Osteocyte (in vitro differentiated cells): ENCODE measurements around the gene OSBPL7. TPM values are rescaled to one million over a fixed set of nuclear protein-coding genes. Genes with fewer than 3 reads are reported as not detected.

ENCODE experiments used
- DNase-seq: peaks from one replicate; pipeline ENCODE4 v3.0.0; 2021; ENCODE audit warnings: mixed read lengths; ENCODE audit not compliant: unreplicated experiment; ENCODE audit errors: extremely low spot score
- H3K27ac Mint-ChIP-seq: one replicate; pipeline ENCODE4 v1.8.0; 2021; ENCODE audit warnings: mild to moderate bottlenecking, mixed read lengths; ENCODE audit not compliant: unreplicated experiment
- H3K27me3 Mint-ChIP-seq: one replicate; pipeline ENCODE4 v1.8.0; 2021; ENCODE audit warnings: mixed read lengths; ENCODE audit not compliant: unreplicated experiment
- H3K36me3 Mint-ChIP-seq: one replicate; pipeline ENCODE4 v1.8.0; 2021; ENCODE audit warnings: mixed read lengths; ENCODE audit not compliant: unreplicated experiment
- H3K4me1 Mint-ChIP-seq: one replicate; pipeline ENCODE4 v1.8.0; 2021; ENCODE audit warnings: mixed read lengths; ENCODE audit not compliant: unreplicated experiment
- H3K4me3 Mint-ChIP-seq: one replicate; pipeline ENCODE4 v1.8.0; 2021; ENCODE audit warnings: mild to moderate bottlenecking, moderate library complexity, mixed read lengths; ENCODE audit not compliant: unreplicated experiment
- H3K9me3 Mint-ChIP-seq: one replicate; pipeline ENCODE4 v1.8.0; 2021; ENCODE audit warnings: mixed read lengths; ENCODE audit not compliant: unreplicated experiment
- CTCF ChIP-seq: fragments of 200-600 bp; sonication (generic); IDR thresholded peaks from 2 replicates; pipeline ENCODE4 v1.5.0; 2021; ENCODE audit warnings: antibody characterized with exemption, mild to moderate bottlenecking, moderate library complexity
- total RNA-seq: library from RNA; stranded (reverse); gene quantifications from 2 replicates; pipeline ENCODE4 v1.2.1, GENCODE V29; 2021

The OSBPL7 gene
- total RNA-seq, 1 donor from 2014 or later, result 18.0 TPM

GRCh38 chr17:47808830-47809480, 12.6 kb downstream of the OSBPL7 start:
- peaks cover 21% of the 10 kb centered on the region for H3K4me1 Mint-ChIP-seq
- peaks cover 34% of the 10 kb centered on the region for H3K36me3 Mint-ChIP-seq
- TF ChIP-seq CTCF, result no peak
- no peaks in the 10 kb centered on the region for H3K9me3 Mint-ChIP-seq
- H3K4me3 Mint-ChIP-seq, result no peak overlapping the region
- no peak overlapping the region for H3K27ac Mint-ChIP-seq
- DNase-seq, result no peak
- H3K27me3 Mint-ChIP-seq, result peaks cover 10% of the 10 kb centered on the region

GRCh38 chr17:47808036-47808829, 13.4 kb downstream of the OSBPL7 start:
- no peak overlapping the region for H3K4me3 Mint-ChIP-seq
- no peaks in the 10 kb centered on the region for H3K9me3 Mint-ChIP-seq
- peaks cover 21% of the 10 kb centered on the region for H3K4me1 Mint-ChIP-seq
- DNase-seq, result no peak
- no peak for TF ChIP-seq CTCF
- no peak overlapping the region for H3K27ac Mint-ChIP-seq
- H3K27me3 Mint-ChIP-seq, result peaks cover 11% of the 10 kb centered on the region
- H3K36me3 Mint-ChIP-seq, result peaks cover 34% of the 10 kb centered on the region

- Mint-ChIP-seq H3K9me3 (no peaks in the 10 kb centered on the region), H3K36me3 (peaks cover 32% of the 10 kb centered on the region), H3K27ac (no peak overlapping the region), H3K4me1 (peaks cover 21% of the 10 kb centered on the region), H3K4me3 (no peak overlapping the region), H3K27me3 (peaks cover 11% of the 10 kb centered on the region)
- no peak for TF ChIP-seq CTCF
- DNase-seq, result no peak
Measured at GRCh38 chr17:47807421-47807820, 14.2 kb downstream of the OSBPL7 start.

- TF ChIP-seq CTCF, result no peak
- no peaks in the 10 kb centered on the region for H3K9me3 Mint-ChIP-seq
- no peak for DNase-seq
- no peak overlapping the region for H3K4me3 Mint-ChIP-seq
- H3K36me3 Mint-ChIP-seq, result peaks cover 30% of the 10 kb centered on the region
- H3K27me3 Mint-ChIP-seq, result peaks cover 11% of the 10 kb centered on the region
- H3K4me1 Mint-ChIP-seq, result peaks cover 21% of the 10 kb centered on the region
- H3K27ac Mint-ChIP-seq, result no peak overlapping the region
Measured at GRCh38 chr17:47806913-47807255, 14.7 kb downstream of the OSBPL7 start.

- Mint-ChIP-seq H3K9me3 (no peaks in the 10 kb centered on the region), H3K27ac (no peak overlapping the region), H3K27me3 (peaks cover 11% of the 10 kb centered on the region), H3K4me3 (no peak overlapping the region), H3K36me3 (peaks cover 24% of the 10 kb centered on the region), H3K4me1 (peaks cover 17% of the 10 kb centered on the region)
- no peak for DNase-seq
- TF ChIP-seq CTCF, result no peak
Measured at GRCh38 chr17:47806026-47806912, 15.3 kb downstream of the OSBPL7 start.
